ENCODE measurements around the gene ADARB2.
"Not testable (repeated sequence)": the region's sequence is repeated elsewhere in the genome, so short reads cannot be mapped to it uniquely, and the experiment has no call there.

The ADARB2 gene

GRCh38 chr10:1398626-1399410 lies 338.5 kb downstream of the ADARB2 start:
- Mint-ChIP-seq H3K4me3 (no peak overlapping the region), H3K4me1 (no peaks in the 10 kb centered on the region), H3K36me3 (no peaks in the 10 kb centered on the region), H3K27ac (no peak overlapping the region), H3K9me3 (no peaks in the 10 kb centered on the region), H3K27me3 (peaks cover 7% of the 10 kb centered on the region)
- ATAC-seq (ENCODE audit: low read depth): no peak
- peak in 1 of 2 donors; percentile 4 for DNase-seq (ENCODE audit: low spot score in 2 of 2)

GRCh38 chr10:1398116-1398515 lies 339.2 kb downstream of the ADARB2 start:
- ATAC-seq (ENCODE audit: low read depth); H3K36me3 Mint-ChIP-seq; H3K27ac Mint-ChIP-seq; H3K9me3 Mint-ChIP-seq; H3K4me1 Mint-ChIP-seq; H3K27me3 Mint-ChIP-seq; H3K4me3 Mint-ChIP-seq: not testable (repeated sequence)
- DNase-seq (ENCODE audit: low spot score in 2 of 2): peak in 1 of 2 donors; percentile 5

DNA sequence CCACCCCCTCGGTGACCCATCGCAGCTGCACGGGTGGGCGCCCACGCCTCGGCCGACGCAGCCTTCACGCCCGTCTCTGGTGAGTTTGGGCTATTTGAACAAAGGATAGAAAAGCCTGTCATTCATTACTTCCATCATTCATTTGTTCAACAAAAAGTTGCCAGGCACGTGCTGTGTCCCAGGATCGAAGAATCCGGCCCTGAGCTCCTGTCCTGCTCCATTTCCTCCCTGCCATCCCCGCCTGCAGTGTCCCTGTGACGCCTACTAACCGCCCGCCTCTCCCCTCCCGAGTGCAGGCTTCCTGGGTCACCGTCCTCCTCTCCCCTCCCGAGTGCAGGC lies 341.1 kb downstream of the ADARB2 start:
- Mint-ChIP-seq H3K4me1 (no peaks in the 10 kb centered on the region), H3K27ac (no peak overlapping the region), H3K36me3 (no peaks in the 10 kb centered on the region), H3K9me3 (no peaks in the 10 kb centered on the region), H3K4me3 (no peak overlapping the region), H3K27me3 (peaks cover 5% of the 10 kb centered on the region)
- ATAC-seq (ENCODE audit: low read depth) (no peak), DNase-seq (ENCODE audit: low spot score in 2 of 2) (peak in 1 of 2 donors; percentile 5)

DNA sequence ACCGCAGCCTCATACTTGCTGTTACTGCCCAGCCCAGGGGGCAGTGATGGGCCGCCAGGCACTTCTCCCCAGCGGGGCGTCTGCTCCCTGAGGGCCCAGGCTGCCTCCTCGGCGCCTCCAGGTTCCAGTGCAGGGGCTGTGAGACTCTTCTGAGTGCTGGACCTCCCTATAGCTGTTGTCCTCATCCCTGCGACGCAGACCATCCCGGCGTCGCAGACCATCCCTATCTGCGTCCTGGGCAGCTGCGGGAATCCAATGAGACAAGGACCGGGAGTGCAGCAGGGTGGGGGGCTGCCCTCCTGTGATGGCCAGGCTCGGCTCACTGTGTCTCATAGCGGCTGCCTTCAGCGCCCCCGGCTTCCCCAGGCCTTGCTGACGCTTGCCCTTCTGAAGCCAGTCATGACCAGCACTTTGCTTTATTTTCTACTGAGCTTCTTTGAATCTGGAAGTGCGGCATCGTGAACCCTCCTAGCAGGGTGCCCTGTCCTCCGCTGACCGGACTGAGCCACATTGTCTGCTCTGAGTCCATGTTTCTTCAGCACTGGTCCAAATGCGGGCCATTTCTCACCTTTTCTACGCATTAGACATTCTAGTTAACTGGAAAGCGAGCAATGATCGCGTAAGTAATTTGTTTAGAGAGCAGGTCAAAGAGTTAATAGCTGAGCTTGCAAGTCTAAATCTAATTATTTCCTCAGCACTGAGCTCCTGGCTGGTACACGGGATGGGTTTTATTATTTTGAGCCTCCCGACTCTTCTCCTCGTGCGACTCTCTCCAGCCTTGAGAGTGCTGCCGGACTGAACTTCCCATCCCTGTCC lies 341.6 kb downstream of the ADARB2 start:
- Mint-ChIP-seq H3K4me1 (no peaks in the 10 kb centered on the region), H3K4me3 (no peak overlapping the region), H3K27me3 (peaks cover 2% of the 10 kb centered on the region), H3K9me3 (no peaks in the 10 kb centered on the region), H3K36me3 (no peaks in the 10 kb centered on the region), H3K27ac (no peak overlapping the region)
- no peak for ATAC-seq (ENCODE audit: low read depth)
- peak in 1 of 2 donors; percentile 0 for DNase-seq (ENCODE audit: low spot score in 2 of 2)

GRCh38 chr10:1395025-1395480 lies 342.3 kb downstream of the ADARB2 start:
- DNase-seq (ENCODE audit: low spot score in 2 of 2) (no peak), ATAC-seq (ENCODE audit: low read depth) (no peak)
- Mint-ChIP-seq H3K27ac (no peak overlapping the region), H3K36me3 (no peaks in the 10 kb centered on the region), H3K4me1 (no peaks in the 10 kb centered on the region), H3K9me3 (no peaks in the 10 kb centered on the region), H3K27me3 (peaks cover 2% of the 10 kb centered on the region), H3K4me3 (no peak overlapping the region)

DNA sequence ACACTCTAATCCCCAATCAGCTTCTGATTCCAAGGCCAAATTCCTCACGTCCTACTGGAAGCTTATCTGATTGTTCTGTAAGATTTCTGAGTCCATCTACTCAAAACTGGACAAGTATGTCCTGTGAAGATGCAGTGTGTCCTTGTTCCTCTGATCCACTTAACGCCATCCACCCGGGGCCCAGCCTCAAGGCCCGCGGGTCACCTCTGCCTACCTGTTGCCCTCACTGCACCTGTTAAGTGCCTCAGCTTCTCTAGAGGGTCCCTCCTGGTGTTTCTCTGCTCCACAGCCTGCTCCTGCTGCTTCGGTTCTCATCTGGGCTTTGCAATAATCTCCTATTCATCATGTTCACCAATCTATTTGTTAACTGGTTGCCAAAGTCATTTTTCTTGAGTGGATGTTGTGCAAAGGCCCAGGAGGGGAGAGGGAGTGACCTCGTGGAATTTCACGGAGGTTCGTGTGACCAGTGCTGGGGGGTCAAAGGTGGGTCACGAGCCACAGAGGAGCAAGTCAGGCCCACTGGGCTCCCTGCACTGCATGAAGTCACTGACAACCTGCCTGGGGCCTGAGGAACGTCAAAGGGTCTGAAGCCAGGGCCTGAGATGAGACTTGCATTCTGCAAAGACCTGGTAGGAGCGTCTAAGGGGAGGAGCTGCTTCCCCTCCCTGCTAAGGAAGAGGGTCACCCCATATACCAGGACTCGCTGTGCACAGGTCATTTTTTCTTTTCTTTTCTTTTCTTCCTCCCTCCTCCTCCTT lies 343.0 kb downstream of the ADARB2 start:
- H3K4me3 Mint-ChIP-seq: no peak overlapping the region
- H3K27me3 Mint-ChIP-seq: no peaks in the 10 kb centered on the region

DNA sequence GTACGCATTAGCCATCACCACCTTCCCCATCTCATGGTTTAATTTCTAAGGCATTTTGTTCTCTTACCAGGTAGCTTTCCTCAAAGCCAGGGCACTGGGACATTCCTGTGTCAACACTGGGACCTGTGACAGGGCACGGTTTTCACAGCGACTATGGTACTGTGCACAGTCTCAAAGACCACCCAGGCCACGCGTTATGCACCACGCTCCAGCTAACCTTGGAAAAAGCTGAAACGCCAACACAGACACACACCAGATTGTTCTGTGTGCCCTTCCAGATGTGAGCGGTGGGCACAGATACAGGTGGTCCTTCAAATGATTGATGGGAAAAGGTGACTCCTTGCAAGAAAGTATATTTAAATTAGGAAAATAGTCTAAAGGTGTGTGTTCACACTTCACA lies 343.8 kb downstream of the ADARB2 start:
- Mint-ChIP-seq H3K4me3 (no peak overlapping the region), H3K27ac (no peak overlapping the region), H3K9me3 (no peaks in the 10 kb centered on the region), H3K27me3 (no peaks in the 10 kb centered on the region), H3K4me1 (no peaks in the 10 kb centered on the region), H3K36me3 (no peaks in the 10 kb centered on the region)
- ATAC-seq (ENCODE audit: low read depth): no peak
- no peak for DNase-seq (ENCODE audit: low spot score in 2 of 2)

More for the DNA sequence above, 343.0 kb downstream of the ADARB2 start:
- H3K27ac Mint-ChIP-seq: no peak overlapping the region
- DNase-seq (ENCODE audit: low spot score in 2 of 2) (peak in 1 of 2 donors; percentile 7), ATAC-seq (ENCODE audit: low read depth) (no peak)
- no peaks in the 10 kb centered on the region for H3K4me1 Mint-ChIP-seq
- H3K36me3 Mint-ChIP-seq: no peaks in the 10 kb centered on the region
- no peaks in the 10 kb centered on the region for H3K9me3 Mint-ChIP-seq

DNA sequence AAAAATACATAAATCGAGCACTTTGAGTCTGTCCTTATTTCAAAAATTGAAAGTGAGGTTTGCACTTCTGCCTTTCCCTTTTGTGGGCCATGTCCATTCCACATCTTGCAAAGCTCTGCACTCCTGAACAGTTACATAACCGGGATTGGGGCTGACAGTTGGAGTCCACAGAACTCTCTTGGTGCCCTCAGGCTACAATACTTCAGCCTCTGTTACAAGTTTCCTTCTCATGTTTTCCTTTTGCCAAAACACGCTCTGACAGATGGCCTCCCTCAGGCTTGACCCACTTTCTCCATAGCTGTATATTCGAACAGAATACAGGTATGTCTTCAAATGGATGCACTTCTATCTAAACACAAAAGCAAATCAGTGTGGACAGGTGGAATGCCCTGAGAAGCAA lies 345.2 kb downstream of the ADARB2 start:
- peak in 1 of 2 donors; percentile 1 for DNase-seq (ENCODE audit: low spot score in 2 of 2)
- Mint-ChIP-seq H3K27me3 (no peaks in the 10 kb centered on the region), H3K9me3 (no peaks in the 10 kb centered on the region), H3K4me1 (no peaks in the 10 kb centered on the region), H3K36me3 (no peaks in the 10 kb centered on the region), H3K27ac (no peak overlapping the region), H3K4me3 (no peak overlapping the region)
- no peak for ATAC-seq (ENCODE audit: low read depth)

DNA sequence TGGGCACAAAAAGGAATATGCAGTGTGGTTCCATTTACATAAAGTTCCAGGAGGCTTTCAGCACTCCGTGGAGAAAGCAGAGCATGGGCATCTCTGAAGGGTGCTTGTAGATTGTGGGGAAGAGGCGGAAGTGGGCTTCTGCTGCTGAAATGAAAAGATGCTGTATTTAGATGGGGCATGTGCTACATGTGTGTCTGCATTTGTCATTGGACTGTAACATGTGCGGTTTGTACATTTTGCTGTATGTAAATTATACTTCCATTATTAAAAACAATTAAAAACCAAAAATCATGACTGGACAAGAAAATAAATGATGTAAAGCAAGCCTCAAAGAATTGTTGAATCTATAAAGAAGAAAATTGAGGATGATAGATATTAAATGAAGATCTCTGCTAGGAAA lies 347.1 kb downstream of the ADARB2 start:
- Mint-ChIP-seq H3K27me3 (peaks cover 2% of the 10 kb centered on the region), H3K9me3 (peaks cover 7% of the 10 kb centered on the region), H3K27ac (no peak overlapping the region), H3K36me3 (peaks cover 2% of the 10 kb centered on the region), H3K4me3 (no peak overlapping the region), H3K4me1 (no peaks in the 10 kb centered on the region)
- DNase-seq (ENCODE audit: low spot score in 2 of 2) (no peak), ATAC-seq (ENCODE audit: low read depth) (no peak)

- Mint-ChIP-seq H3K4me3 (no peak overlapping the region), H3K36me3 (peaks cover 2% of the 10 kb centered on the region), H3K27me3 (peaks cover 13% of the 10 kb centered on the region), H3K27ac (no peak overlapping the region), H3K9me3 (peaks cover 7% of the 10 kb centered on the region), H3K4me1 (no peaks in the 10 kb centered on the region)
- ATAC-seq (ENCODE audit: low read depth) (no peak), DNase-seq (ENCODE audit: low spot score in 2 of 2) (no peak)
Measured at GRCh38 chr10:1384026-1384425, 353.3 kb downstream of the ADARB2 start.

DNA sequence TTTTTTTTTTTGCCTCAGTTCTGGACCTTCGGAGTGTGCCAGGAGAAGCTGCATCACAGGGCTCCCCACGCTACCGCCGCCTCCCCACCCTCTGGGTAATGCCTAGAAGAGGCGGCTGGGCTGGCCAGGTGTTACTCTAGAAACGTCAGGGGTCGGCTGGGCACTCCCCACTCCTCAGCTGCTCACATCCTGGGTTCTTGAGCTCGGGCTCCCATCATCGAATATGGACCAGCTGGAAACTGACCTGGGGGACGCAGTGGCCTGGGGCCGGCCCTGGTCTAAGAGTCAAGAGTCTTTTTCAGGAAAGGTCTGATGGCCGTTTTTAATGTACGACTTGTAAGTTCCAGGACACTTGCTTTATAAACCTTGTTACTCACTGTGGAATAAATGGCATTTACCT lies 354.6 kb downstream of the ADARB2 start:
- Mint-ChIP-seq H3K36me3 (peaks cover 2% of the 10 kb centered on the region), H3K27ac (no peak overlapping the region), H3K4me1 (no peaks in the 10 kb centered on the region), H3K9me3 (peaks cover 7% of the 10 kb centered on the region), H3K4me3 (no peak overlapping the region), H3K27me3 (peaks cover 22% of the 10 kb centered on the region)
- DNase-seq (ENCODE audit: low spot score in 2 of 2): no peak
- no peak for ATAC-seq (ENCODE audit: low read depth)

DNA sequence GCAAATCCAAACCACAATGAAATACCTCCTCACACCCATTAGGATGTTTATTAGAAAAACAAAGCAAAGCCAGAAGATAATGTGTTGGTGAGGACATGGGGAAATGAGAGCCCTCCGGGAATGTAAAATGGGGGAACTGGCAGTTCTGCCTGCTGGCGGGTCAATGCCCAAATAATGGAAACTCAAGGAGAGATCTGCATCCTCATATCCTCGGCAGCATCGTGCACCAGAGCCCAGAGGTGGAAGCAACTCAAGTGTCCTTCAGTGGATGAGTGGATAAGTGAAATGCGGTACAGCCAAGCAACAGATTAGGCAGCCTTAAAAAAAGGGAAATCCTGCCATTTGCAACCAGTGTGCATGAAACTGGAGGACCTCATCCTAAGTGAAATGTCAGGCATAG lies 356.0 kb downstream of the ADARB2 start:
- H3K27me3 Mint-ChIP-seq: peaks cover 28% of the 10 kb centered on the region

DNA sequence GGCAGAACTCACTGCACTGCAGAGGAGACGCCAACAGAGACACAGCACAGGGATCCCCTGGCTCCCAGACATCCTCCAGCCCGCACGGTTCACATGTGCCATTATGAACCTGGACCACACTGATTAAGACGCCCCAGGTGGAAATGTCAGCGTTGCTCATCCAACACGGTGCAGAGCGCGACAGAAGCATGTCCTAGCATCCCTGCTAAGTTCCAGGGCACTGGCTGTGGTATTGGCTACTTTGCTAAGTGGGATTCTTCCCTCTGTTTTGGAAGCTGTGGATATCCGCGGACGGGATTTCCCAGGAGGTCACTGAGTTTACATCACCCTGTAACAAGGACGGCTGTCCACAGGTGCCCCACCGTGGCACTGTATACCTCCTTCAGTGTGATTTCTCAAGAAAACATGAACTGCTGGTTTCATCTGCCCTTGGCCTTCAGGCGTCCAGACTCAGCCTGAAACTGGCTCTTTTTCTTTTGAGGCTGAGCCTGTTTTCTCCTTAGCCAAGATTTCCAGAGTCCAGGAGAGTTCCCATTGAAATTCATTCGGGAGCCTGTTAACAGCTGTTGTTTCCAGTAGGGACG lies 357.1 kb downstream of the ADARB2 start:
- H3K27me3 Mint-ChIP-seq: peaks cover 30% of the 10 kb centered on the region
- no peaks in the 10 kb centered on the region for H3K36me3 Mint-ChIP-seq
- no peak for DNase-seq (ENCODE audit: low spot score in 2 of 2)
- H3K4me1 Mint-ChIP-seq: no peaks in the 10 kb centered on the region
- ATAC-seq (ENCODE audit: low read depth): no peak
- H3K4me3 Mint-ChIP-seq: no peak overlapping the region
- no peaks in the 10 kb centered on the region for H3K9me3 Mint-ChIP-seq
- H3K27ac Mint-ChIP-seq: no peak overlapping the region

More for the DNA sequence above, 356.0 kb downstream of the ADARB2 start:
- Mint-ChIP-seq H3K27ac (no peak overlapping the region), H3K9me3 (peaks cover 4% of the 10 kb centered on the region), H3K36me3 (peaks cover 2% of the 10 kb centered on the region), H3K4me1 (no peaks in the 10 kb centered on the region), H3K4me3 (no peak overlapping the region)
- DNase-seq (ENCODE audit: low spot score in 2 of 2) (no peak), ATAC-seq (ENCODE audit: low read depth) (no peak)

GRCh38 chr10:1379601-1380000 lies 357.7 kb downstream of the ADARB2 start:
- peaks cover 30% of the 10 kb centered on the region for H3K27me3 Mint-ChIP-seq
- H3K4me1 Mint-ChIP-seq: no peaks in the 10 kb centered on the region
- H3K36me3 Mint-ChIP-seq: no peaks in the 10 kb centered on the region
- ATAC-seq (ENCODE audit: low read depth) (no peak), DNase-seq (ENCODE audit: low spot score in 2 of 2) (no peak)
- no peaks in the 10 kb centered on the region for H3K9me3 Mint-ChIP-seq
- no peak overlapping the region for H3K4me3 Mint-ChIP-seq
- H3K27ac Mint-ChIP-seq: no peak overlapping the region
